ENCODE measurements around the gene C14orf132.

C14orf132 gene

DNA sequence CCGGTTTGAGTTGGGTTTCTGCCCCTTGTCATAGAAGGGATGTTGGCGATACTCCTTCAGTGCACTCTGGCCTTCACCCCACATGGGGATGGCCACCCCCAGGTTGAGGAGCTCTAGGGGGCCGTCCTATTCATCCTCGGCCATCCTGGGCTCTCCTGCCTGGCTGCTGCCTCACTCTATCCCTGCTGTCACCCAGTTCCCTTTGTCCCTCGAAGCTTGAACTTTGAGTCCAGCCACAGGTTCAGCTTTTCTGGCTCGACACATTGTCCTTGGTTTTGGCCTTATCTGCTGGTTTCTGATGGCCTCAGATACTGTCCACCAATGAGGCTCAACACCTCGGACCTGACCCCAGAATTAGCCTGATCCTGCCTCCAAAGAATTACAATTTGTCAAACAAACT, 58.6 kb downstream of the C14orf132 start:
- DNase-seq (ENCODE audit: low read depth, low spot score), result no peak
- no peak overlapping the region for H3K4me3 ChIP-seq (ENCODE audit: low read length)
- H3K36me3 ChIP-seq (ENCODE audit: control insufficient read depth, insufficient read depth, low read length), result no peaks in the 10 kb centered on the region
- H3K27me3 ChIP-seq (ENCODE audit: control insufficient read depth, insufficient read depth, low read length), result no peaks in the 10 kb centered on the region
- H3K4me1 ChIP-seq (ENCODE audit: control insufficient read depth, insufficient read depth, low read length), result 0 out of 2 replicates have a peak, but pooled peaks cover 1% of the 10 kb centered on the region
- no peaks in the 10 kb centered on the region for H3K9me3 ChIP-seq (ENCODE audit: control insufficient read depth, insufficient read depth, low read length)
- H3K27ac ChIP-seq (ENCODE audit: low read length), result no peak overlapping the region
- WGBS (ENCODE audit: insufficient coverage, insufficient read length), result no CpG with 5 or more reads among the region's 7 CpGs

DNA sequence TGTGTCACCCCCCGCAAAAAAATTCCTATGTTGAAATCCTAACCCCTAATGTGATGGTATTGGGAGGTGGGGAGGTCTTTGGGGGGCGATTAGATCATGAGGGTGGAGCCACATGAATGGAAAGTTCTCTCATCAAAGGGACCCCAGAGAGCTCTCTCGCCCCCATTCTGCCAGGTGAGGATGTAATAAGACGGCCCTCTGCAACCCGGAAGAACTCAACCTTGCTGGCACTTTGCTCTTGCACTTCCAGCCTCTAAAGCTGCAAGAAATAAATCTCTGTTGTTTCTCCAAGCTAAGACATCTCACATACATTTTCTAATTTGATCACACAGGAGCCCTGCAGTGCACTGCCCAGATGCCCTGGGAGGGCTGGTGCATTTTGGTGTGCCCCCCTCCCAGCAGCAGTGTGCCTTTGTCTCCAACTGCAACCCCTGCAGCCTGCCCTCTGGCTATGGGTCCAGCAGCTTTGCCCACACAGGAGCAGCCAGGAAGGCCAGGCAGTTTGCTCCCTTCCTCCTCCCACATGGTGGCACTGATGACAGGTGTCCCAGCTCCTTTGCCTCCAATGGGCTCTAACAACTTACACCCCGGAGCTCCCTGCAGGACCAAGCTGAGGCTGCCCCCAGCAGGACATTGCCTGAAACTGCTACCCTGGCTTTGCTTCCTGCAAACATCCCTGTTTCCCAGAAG, 59.3 kb downstream of the C14orf132 start:
- peak; percentile 33 for DNase-seq (ENCODE audit: low read depth, low spot score)
- WGBS (ENCODE audit: insufficient coverage, insufficient read length), result no CpG with 5 or more reads among the region's 6 CpGs
- Histone ChIP-seq H3K36me3 (ENCODE audit: control insufficient read depth, insufficient read depth, low read length) (no peaks in the 10 kb centered on the region), H3K4me1 (ENCODE audit: control insufficient read depth, insufficient read depth, low read length) (0 out of 2 replicates have a peak, but pooled peaks cover 1% of the 10 kb centered on the region), H3K9me3 (ENCODE audit: control insufficient read depth, insufficient read depth, low read length) (no peaks in the 10 kb centered on the region), H3K27ac (ENCODE audit: low read length) (no peak overlapping the region), H3K4me3 (ENCODE audit: low read length) (no peak overlapping the region), H3K27me3 (ENCODE audit: control insufficient read depth, insufficient read depth, low read length) (no peaks in the 10 kb centered on the region)

DNA sequence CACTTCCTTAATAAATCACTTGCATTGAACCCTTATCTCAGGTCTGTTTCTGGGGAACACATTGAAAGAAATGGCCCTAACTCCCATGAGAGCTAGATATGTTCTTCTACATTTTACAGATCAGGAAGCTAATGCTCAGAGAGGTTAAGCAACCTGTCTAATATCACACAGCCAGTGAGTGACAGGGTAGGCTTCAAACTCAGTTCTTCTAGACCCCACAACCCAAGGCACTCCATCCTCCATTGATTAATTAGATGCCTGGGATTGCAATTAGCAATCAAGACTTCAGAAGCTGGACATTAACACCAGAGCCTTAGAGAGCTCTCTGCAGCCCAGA, 59.8 kb downstream of the C14orf132 start:
- Histone ChIP-seq H3K27me3 (ENCODE audit: control insufficient read depth, insufficient read depth, low read length) (no peaks in the 10 kb centered on the region), H3K4me1 (ENCODE audit: control insufficient read depth, insufficient read depth, low read length) (0 out of 2 replicates have a peak, but pooled peaks cover 1% of the 10 kb centered on the region), H3K9me3 (ENCODE audit: control insufficient read depth, insufficient read depth, low read length) (no peaks in the 10 kb centered on the region), H3K4me3 (ENCODE audit: low read length) (no peak overlapping the region), H3K27ac (ENCODE audit: low read length) (no peak overlapping the region), H3K36me3 (ENCODE audit: control insufficient read depth, insufficient read depth, low read length) (no peaks in the 10 kb centered on the region)
- no peak for DNase-seq (ENCODE audit: low read depth, low spot score)

DNA sequence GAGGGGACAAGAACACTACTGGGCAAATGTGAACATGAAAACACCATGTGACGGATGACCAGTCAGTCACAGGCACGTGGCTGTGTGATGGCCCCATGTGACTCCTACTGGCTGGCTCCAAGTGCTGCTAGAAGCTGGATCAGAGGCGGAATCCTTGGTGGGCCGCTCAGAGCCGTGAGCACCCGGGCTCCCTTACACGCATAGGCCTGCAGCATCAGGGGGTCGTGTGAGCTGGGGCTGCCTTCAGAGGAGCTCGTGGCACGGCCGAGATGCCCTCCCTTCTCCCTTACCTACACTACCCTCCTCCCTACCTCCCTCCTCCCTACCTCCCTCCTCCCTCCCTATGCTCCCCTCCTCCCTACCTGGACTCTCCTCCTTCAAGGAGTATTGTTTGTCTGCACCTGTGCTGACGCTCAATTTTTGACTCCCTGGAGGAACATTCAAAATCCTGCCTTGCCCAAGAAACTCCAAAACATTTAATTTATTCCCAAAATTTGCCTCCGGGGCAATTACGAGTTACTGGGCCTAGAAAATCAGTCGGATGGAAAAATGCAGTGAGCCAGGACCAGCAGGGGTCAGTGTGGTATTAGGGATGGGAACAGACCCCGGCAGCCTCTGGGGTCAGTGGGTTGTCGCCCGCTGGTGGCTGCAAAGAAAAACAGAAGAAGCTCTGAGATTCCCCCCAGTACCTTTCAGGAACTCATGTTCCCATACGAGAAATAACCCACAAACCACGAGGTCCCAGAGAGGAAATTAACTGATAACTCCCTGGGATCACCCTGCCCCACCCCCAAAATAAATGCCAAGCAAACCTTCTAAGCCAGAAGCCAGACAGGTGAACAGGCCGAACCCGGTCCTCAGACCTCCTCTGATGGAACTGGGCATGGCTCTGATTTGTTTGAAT, 61.3 kb downstream of the C14orf132 start:
- H3K27ac ChIP-seq (ENCODE audit: low read length), result no peak overlapping the region
- no CpG with 5 or more reads among the region's 22 CpGs for WGBS (ENCODE audit: insufficient coverage, insufficient read length)
- H3K9me3 ChIP-seq (ENCODE audit: control insufficient read depth, insufficient read depth, low read length), result no peaks in the 10 kb centered on the region
- no peaks in the 10 kb centered on the region for H3K27me3 ChIP-seq (ENCODE audit: control insufficient read depth, insufficient read depth, low read length)
- 0 out of 2 replicates have a peak, but pooled peaks cover 1% of the 10 kb centered on the region for H3K4me1 ChIP-seq (ENCODE audit: control insufficient read depth, insufficient read depth, low read length)
- no peaks in the 10 kb centered on the region for H3K36me3 ChIP-seq (ENCODE audit: control insufficient read depth, insufficient read depth, low read length)
- H3K4me3 ChIP-seq (ENCODE audit: low read length), result no peak overlapping the region
- DNase-seq (ENCODE audit: low read depth, low spot score), result peak; percentile 81

DNA sequence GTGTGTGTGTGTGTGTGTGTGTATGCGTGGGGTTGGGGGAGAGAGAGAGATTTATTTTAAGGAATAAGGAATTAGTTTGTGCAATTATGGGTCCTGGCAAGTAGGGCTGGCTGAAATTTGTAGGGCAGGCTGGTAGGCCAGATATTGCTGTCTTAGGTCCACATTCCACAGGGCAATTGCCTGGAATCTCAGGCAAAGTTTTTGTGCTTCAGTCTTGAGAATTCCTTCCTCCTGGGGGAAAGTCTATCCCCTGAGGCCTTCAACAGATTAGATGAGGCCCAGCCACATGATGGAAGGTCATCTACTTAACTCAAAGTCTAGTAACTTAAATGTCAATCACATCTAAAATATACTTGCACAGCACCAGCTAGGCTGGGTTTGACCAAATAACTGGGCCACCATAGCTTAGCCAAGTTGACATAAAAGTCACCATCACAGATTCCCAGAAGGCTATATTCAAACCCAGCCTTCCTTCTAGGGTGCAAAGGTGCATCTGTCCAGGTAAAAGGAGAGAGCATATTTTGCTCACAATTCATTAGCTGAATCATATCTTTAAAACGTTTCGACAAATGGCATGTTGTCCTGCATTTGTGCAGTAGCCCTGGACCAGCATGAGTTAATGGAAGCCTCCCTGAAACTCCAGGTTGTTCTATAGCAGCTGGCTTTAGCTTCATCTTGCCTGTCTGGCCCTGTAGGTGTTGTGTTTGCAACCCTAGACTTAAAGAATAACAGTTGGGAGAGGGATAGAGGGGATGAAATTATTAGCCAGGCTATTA, 63.1 kb downstream of the C14orf132 start:
- 100% methylated on average over 1 of the region's 3 CpGs for WGBS (ENCODE audit: insufficient coverage, insufficient read length)
- Histone ChIP-seq H3K27ac (ENCODE audit: low read length) (no peak overlapping the region), H3K36me3 (ENCODE audit: control insufficient read depth, insufficient read depth, low read length) (no peaks in the 10 kb centered on the region), H3K4me1 (ENCODE audit: control insufficient read depth, insufficient read depth, low read length) (no peaks in the 10 kb centered on the region), H3K9me3 (ENCODE audit: control insufficient read depth, insufficient read depth, low read length) (no peaks in the 10 kb centered on the region), H3K27me3 (ENCODE audit: control insufficient read depth, insufficient read depth, low read length) (no peaks in the 10 kb centered on the region), H3K4me3 (ENCODE audit: low read length) (no peak overlapping the region)
- DNase-seq (ENCODE audit: low read depth, low spot score), result no peak

DNA sequence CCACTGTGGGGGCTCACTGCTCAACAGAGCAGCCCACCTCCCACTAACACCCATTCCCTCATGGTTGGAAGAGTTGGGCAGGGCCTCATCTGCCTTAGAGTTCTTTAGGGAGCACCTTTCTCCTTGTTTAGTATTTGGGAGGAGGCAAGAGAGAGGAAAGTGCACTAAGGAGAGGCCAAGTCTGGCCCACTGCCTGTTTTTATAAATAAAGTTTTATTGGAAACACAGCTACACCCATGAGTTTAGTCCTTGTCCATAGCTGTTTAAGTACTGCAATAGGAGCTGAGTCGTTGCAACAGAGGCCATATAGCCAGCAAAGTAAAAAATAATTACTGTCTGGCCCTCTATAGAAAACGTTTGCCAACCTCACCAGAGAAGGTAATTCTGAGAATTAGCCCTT, 63.9 kb downstream of the C14orf132 start:
- Histone ChIP-seq H3K4me3 (ENCODE audit: low read length) (no peak overlapping the region), H3K9me3 (ENCODE audit: control insufficient read depth, insufficient read depth, low read length) (no peaks in the 10 kb centered on the region), H3K36me3 (ENCODE audit: control insufficient read depth, insufficient read depth, low read length) (no peaks in the 10 kb centered on the region), H3K27ac (ENCODE audit: low read length) (no peak overlapping the region), H3K27me3 (ENCODE audit: control insufficient read depth, insufficient read depth, low read length) (no peaks in the 10 kb centered on the region), H3K4me1 (ENCODE audit: control insufficient read depth, insufficient read depth, low read length) (no peaks in the 10 kb centered on the region)
- no peak for DNase-seq (ENCODE audit: low read depth, low spot score)
- WGBS (ENCODE audit: insufficient coverage, insufficient read length), result no CpG with 5 or more reads among the region's 2 CpGs

DNA sequence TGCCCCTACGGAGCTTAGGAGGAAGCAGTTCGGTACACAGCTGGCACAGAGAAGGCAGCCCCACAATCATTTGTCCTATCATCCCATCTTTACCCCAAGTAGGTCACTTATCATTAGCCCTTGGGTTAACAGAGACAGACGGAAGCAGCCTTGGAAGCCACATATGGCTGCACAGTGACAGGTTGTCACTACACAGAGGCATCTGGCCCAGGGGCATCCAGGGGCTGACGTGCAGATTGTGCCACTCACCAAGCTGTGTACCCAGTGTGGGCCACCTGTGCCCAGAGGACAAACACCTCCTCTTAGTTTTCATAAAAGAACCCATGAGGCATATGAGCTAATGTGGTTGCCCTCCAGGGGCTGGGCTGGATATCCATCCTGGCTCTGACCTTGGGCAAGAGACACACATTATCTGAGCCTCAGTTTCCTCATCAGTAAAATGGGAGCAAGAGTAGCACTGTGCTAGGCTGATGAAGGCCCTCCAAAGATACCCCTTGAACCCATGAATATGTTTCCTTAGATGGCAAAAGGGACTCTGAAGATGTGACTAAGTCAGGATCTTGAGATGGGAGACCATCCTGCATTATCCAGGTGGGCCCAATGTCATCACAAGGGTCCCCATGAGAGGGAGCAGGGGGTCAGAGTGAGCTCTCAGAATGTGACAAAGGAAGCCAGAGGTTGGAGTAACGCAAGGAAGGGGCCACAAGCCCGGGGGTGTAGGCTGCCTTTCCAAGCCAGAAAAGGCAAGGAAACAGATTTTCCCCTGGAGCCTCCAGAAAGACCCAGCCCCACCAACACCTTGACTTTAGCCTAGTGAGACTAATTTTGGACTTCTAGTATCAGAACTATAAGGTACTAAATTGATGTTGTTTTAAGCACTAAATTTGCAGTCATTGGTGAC, 64.6 kb downstream of the C14orf132 start:
- Histone ChIP-seq H3K9me3 (ENCODE audit: control insufficient read depth, insufficient read depth, low read length) (no peaks in the 10 kb centered on the region), H3K4me3 (ENCODE audit: low read length) (no peak overlapping the region), H3K4me1 (ENCODE audit: control insufficient read depth, insufficient read depth, low read length) (no peaks in the 10 kb centered on the region), H3K27ac (ENCODE audit: low read length) (no peak overlapping the region), H3K36me3 (ENCODE audit: control insufficient read depth, insufficient read depth, low read length) (no peaks in the 10 kb centered on the region), H3K27me3 (ENCODE audit: control insufficient read depth, insufficient read depth, low read length) (no peaks in the 10 kb centered on the region)
- WGBS (ENCODE audit: insufficient coverage, insufficient read length), result no CpG with 5 or more reads among the region's 6 CpGs
- DNase-seq (ENCODE audit: low read depth, low spot score), result no peak

DNA sequence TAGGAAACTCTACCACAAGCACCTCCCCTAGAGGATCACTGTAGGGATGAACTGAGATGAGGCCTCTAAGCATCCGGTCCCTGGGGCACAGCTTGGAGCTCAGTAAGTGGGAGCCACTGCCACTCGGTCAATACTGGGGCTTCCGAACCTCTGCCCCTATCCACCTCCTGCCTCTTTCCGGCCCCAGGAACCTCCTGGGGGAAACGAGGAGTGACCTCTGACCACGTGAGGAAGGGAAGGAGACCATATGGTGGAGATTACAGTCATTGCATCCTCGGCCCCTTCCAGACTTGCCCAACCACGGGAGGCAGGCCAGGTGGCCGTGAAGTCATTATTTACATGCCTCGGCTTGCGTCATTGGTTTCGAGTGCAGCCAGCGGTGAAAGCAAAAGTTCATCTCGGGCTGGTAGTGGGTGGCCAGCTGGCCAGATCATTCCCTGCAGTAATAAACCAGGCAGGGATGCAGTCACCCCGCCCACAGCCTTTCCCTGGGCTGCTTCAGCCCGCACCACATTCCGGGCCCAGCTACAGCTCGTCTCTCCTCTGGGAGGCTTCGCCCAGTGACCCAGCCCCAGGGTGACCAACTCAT, 65.4 kb downstream of the C14orf132 start:
- WGBS (ENCODE audit: insufficient coverage, insufficient read length), result no CpG with 5 or more reads among the region's 19 CpGs
- H3K4me3 ChIP-seq (ENCODE audit: low read length), result no peak overlapping the region
- no peaks in the 10 kb centered on the region for H3K27me3 ChIP-seq (ENCODE audit: control insufficient read depth, insufficient read depth, low read length)
- H3K4me1 ChIP-seq (ENCODE audit: control insufficient read depth, insufficient read depth, low read length), result no peaks in the 10 kb centered on the region
- no peaks in the 10 kb centered on the region for H3K36me3 ChIP-seq (ENCODE audit: control insufficient read depth, insufficient read depth, low read length)
- no peak for DNase-seq (ENCODE audit: low read depth, low spot score)
- H3K27ac ChIP-seq (ENCODE audit: low read length), result no peak overlapping the region
- no peaks in the 10 kb centered on the region for H3K9me3 ChIP-seq (ENCODE audit: control insufficient read depth, insufficient read depth, low read length)

DNA sequence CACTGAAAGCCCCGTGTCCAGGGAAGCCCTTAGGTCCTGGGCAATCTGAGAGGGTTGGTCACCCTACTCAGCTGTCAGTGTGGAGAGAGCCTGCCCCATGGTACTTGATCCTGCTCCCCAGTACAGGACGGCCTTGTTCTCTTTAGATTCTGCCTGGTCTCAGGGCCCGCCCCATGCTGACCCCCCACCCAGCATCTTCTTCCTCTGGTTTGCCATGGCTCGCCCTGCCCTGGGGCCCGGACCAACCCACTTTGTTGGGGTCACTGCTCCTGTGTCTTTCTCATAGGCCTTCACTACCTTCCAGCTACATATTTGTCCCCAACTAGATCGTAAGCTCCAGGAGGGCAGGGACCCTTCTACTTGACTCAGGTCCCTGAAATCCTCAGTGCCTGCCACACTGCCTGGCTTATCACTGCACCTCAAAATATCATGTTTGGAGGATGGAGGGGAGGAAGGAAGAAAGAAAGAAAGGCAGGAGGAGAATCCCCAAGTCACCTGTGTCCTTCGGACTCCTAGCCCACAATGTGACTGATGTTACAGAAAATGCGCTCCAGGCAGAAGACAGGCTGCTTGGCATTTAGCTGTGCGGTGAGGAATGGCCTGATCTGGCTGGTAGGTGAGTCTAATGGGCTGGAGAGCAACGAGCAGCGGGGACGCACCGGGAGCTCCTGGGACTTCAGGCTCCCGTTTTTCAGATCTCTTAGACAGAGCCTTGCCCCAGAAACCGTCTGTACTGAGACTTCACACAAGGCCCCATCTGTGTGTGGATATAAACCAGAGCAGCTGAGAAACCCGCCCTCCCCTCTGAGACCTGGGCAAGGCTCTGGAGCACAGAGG, 66.1 kb downstream of the C14orf132 start:
- Histone ChIP-seq H3K27ac (ENCODE audit: low read length) (no peak overlapping the region), H3K27me3 (ENCODE audit: control insufficient read depth, insufficient read depth, low read length) (no peaks in the 10 kb centered on the region), H3K36me3 (ENCODE audit: control insufficient read depth, insufficient read depth, low read length) (no peaks in the 10 kb centered on the region), H3K9me3 (ENCODE audit: control insufficient read depth, insufficient read depth, low read length) (no peaks in the 10 kb centered on the region), H3K4me3 (ENCODE audit: low read length) (no peak overlapping the region), H3K4me1 (ENCODE audit: control insufficient read depth, insufficient read depth, low read length) (no peaks in the 10 kb centered on the region)
- no peak for DNase-seq (ENCODE audit: low read depth, low spot score)
- no CpG with 5 or more reads among the region's 16 CpGs for WGBS (ENCODE audit: insufficient coverage, insufficient read length)
